ENCODE measurements around the gene SOS2. TPM values are rescaled to one million over a fixed set of nuclear protein-coding genes. Genes with fewer than 3 reads are reported as not detected.
"Not testable (repeated sequence)": the region's sequence is repeated elsewhere in the genome, so short reads cannot be mapped to it uniquely, and the experiment has no call there.

Gene SOS2
- total RNA-seq, 1 experiment from 2014 or later, result 16.4 TPM

DNA sequence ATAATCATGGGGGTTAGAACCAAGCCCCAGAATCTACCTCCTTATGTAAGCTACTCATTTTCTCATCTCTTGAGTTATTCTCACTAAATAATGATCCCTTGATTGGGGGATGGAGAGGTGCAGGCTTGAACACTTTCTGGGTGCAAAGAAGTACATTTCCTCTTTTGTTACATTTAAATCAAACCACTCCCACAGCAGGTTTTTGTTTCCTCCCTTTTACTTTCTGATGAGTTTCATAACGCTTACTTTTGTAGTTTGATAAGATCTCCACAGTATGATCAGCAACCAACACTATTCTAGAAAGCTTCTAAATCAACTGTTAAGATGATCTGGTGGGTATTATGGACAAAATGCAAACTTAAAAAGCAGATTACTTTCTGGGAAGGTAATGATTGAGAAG is 135.5 kb downstream of the SOS2 start:
- no peak for DNase-seq (ENCODE audit: low read depth, low spot score)
- in situ Hi-C loops (cut with HindIII; ENCODE audit: low pct_unique_long_range_greater_than_20kb, low sequenced_read_pairs), result no loop called here

GRCh38 chr14:50094056-50094755 is 137.2 kb downstream of the SOS2 start:
- DNase-seq (ENCODE audit: low read depth, low spot score), result no peak
- in situ Hi-C loops (cut with HindIII; ENCODE audit: low pct_unique_long_range_greater_than_20kb, low sequenced_read_pairs), result no loop called here

DNA sequence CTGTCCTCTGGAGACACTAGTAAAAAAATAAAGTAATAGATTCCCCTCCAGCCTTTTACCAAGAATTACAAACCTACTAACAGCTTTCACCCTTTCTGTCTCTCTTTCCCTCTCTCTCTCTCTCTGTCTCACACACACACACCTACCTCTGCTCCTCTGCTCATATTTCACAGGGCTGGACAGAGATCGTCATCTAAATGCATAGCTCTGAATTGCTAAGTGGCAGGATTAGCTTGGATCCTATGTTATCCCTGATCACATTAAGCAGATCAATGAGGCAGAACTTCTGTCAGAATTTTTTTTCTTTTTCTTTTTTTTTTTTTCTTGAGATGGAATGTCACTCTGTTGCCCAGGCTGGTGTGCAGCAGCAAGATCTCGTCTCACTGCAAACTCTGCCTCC is 137.9 kb downstream of the SOS2 start:
- in situ Hi-C loops (cut with HindIII; ENCODE audit: low pct_unique_long_range_greater_than_20kb, low sequenced_read_pairs), result no loop called here
- DNase-seq (ENCODE audit: low read depth, low spot score), result no peak

GRCh38 chr14:50092006-50092555 is 139.3 kb downstream of the SOS2 start:
- no peak for DNase-seq (ENCODE audit: low read depth, low spot score)
- in situ Hi-C loops (cut with HindIII; ENCODE audit: low pct_unique_long_range_greater_than_20kb, low sequenced_read_pairs), result no loop called here

- in situ Hi-C loops (cut with HindIII; ENCODE audit: low pct_unique_long_range_greater_than_20kb, low sequenced_read_pairs), result no loop called here
- DNase-seq (ENCODE audit: low read depth, low spot score), result no peak
Measured at GRCh38 chr14:50091240-50091913, 140.0 kb downstream of the SOS2 start.

DNA sequence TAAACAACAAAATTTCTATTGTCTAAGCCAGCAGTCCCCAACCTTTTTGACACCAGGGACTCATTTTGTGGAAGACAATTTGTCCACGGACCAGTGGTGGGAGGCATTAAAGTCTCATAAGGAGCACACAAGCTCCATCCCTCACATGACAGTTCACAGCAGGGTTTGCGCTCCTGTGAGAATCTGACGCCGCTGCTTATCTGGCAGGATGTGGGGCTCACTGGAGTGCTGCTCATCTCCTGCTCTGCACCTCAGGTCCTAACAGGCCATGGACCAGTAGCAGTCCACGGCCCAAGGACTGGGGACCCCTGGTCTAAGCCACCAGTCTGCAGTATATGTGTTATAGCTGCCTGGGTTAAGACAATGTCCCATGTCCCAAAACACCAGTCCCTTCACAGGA is 142.2 kb downstream of the SOS2 start:
- in situ Hi-C loops (cut with HindIII; ENCODE audit: low pct_unique_long_range_greater_than_20kb, low sequenced_read_pairs), result no loop called here
- DNase-seq (ENCODE audit: low read depth, low spot score), result no peak

GRCh38 chr14:50088731-50089130 is 142.6 kb downstream of the SOS2 start:
- in situ Hi-C loops (cut with HindIII; ENCODE audit: low pct_unique_long_range_greater_than_20kb, low sequenced_read_pairs), result no loop called here
- DNase-seq (ENCODE audit: low read depth, low spot score), result no peak

- no peak for DNase-seq (ENCODE audit: low read depth, low spot score)
- in situ Hi-C loops (cut with HindIII; ENCODE audit: low pct_unique_long_range_greater_than_20kb, low sequenced_read_pairs), result no loop called here
Measured at GRCh38 chr14:50088117-50088515, 143.3 kb downstream of the SOS2 start.

DNA sequence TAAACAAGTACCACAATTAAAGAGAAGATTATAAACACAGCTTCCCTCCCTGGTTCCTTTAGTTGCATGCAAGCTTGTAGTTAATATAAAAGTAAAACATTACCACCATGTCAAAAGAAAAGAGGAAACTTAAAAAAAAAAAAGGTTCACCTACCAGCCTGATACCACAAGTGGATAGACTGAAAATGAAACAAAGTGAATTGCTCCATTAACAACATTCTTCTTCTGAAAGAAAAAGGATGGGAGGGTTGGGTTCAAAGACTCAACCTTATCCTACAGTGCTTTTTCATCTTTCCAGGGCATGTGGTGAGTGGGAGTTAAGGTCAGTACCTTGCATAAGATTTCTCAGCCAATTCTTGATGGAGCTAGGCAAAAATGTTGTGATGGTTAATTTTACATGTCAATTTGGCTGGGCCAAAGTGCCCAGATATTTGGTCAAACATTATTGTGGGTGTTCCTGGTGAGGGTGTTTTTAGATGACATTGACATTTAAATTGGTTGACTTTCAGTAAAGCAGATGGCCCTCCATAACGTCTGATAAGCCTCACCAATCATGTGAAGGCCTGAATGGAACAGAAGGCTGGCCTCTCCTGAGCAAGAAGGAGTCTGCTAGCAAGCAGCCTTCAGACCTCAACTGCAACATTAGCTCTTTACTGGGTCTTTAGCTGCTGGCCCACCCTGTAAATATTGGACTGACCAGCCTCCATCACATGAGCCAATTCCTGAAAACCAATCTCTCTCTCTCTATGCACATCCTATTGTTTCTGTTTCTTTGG is 143.8 kb downstream of the SOS2 start:
- in situ Hi-C loops (cut with HindIII; ENCODE audit: low pct_unique_long_range_greater_than_20kb, low sequenced_read_pairs), result no loop called here
- DNase-seq (ENCODE audit: low read depth, low spot score), result no peak

GRCh38 chr14:50086321-50086711 is 145.1 kb downstream of the SOS2 start:
- in situ Hi-C loops (cut with HindIII; ENCODE audit: low pct_unique_long_range_greater_than_20kb, low sequenced_read_pairs), result no loop called here

DNA sequence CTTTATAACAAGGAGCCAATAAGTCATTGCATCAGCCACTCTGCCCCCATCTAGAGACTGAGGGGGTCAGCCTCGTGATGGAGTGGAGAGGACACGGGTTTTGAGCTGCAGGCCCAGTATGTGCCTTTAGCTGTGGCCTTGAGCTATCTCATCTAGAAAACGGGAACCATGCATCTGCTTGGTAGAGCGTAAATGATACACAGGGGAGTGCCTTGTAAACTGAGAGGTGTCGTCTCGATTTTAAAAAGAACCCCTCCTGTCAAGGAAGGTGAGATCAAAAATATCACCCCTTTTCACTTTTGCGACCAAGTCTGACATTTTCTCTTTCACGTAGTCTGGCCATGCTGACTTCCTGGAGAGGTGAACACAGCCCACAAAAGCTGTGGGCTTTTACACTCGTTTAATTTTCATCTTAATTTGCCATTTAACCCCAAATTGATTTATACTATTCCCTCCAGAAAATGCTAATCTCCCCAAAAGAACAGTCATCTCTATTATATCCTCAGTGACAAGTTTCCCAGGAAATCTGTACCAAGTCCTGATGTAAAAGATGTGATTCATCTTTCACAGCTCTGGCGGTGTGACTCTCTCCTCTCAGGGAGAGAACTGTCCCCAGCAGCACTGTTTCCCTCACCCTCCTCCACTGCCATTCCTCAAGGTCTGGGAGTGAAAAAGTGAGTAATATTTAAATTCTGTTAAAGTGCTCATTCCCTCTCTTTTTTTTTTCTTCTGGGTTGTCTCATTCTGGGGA is 145.6 kb downstream of the SOS2 start:
- DNase-seq (ENCODE audit: low read depth, low spot score), result no peak
- in situ Hi-C loops (cut with HindIII; ENCODE audit: low pct_unique_long_range_greater_than_20kb, low sequenced_read_pairs), result no loop called here

More at GRCh38 chr14:50086321-50086711, 145.1 kb downstream of the SOS2 start:
- DNase-seq (ENCODE audit: low read depth, low spot score), result no peak

DNA sequence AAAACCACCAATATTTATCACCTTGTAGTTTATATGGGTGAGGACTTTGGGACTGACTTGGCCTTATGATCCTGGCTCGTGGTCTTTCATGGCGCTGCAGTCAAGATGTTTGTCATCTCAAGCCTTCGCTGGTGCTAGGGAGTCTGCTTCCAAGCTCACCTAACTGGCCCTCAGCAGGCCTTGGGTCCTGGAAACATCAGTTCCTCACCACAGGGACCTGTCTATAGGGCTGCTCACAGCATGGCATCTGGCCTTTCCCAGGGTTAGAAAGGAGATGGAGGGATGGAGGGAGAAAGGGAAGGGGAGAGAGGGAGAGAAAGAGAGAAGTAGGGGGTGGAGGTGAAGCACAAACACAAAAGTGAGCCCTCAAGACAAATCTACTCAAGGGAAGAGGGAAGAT is 146.7 kb downstream of the SOS2 start:
- in situ Hi-C loops (cut with HindIII; ENCODE audit: low pct_unique_long_range_greater_than_20kb, low sequenced_read_pairs), result no loop called here
- DNase-seq (ENCODE audit: low read depth, low spot score), result no peak

DNA sequence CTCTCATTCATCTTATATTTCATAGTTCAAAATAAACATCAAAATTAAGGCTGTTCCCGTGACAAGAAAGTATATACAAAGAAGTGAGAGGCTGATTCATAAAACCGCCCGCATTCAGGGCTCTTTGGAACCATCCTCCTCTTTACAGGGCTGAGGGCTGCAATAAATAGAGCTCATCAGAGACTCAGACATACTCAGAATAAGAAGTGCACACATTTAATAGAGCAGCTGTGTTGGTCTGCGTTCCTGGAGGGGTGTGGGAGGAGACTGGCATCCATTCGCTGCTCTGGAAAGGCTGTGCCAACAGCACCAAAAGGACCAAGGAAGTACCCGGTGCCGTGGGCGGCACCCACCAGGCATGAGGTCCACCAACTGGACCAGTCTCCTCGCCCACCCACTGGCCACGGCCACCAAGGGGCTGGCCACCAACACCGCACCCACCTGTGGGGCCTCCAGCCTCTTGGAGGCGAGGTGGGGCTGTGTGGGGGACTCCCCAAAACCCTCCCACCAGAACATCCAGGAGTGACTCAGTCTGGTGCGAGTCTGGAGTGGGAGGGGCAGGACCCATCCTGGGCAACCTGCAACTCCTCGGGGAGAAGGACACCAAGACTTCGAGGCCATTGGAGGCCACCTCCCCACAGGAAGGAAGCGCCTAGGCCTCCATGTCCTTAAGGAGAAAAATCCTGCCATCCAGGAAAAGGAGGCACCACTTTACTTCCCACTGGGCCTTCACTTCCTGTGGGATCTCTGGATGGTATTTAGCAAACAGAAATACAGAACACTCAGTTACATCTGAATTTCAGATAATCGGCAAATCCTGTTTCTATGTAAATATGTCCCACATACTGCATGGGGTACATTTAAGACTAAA is 147.7 kb downstream of the SOS2 start:
- DNase-seq (ENCODE audit: low read depth, low spot score), result no peak
- in situ Hi-C loops (cut with HindIII; ENCODE audit: low pct_unique_long_range_greater_than_20kb, low sequenced_read_pairs), result no loop called here

DNA sequence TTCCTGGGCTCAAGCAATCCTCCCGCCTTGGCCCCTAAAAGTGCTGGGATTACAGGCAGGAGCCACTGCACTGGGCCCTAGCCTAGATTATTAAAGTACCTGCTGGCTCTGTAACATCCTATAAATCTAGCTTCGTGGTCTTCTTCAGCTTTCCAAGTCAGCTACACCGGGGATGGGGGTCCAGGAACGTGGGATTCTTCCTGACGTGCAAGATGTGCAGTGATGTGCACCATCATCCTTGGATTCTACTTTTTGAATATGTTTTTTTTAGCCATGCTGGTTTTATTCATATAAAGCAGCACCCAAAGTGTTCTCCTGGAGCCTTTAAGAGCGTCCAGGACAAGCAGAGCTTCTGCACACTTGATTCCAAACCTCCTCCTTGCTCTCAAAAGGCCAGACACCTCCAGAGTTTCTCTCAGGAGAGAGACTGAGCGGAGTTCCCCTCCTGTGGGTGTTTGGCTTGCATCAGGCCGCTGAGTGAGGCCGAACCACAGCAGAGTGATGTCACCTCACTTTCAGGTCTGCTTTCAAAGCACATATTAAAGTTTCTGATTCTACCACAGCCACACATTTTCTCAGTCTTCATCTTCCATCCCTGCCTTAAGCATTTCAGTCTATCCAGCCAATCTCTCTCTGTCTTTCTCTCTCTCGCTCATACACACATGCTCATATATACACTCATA is 148.5 kb downstream of the SOS2 start:
- DNase-seq (ENCODE audit: low read depth, low spot score), result no peak
- in situ Hi-C loops (cut with HindIII; ENCODE audit: low pct_unique_long_range_greater_than_20kb, low sequenced_read_pairs), result no loop called here

DNA sequence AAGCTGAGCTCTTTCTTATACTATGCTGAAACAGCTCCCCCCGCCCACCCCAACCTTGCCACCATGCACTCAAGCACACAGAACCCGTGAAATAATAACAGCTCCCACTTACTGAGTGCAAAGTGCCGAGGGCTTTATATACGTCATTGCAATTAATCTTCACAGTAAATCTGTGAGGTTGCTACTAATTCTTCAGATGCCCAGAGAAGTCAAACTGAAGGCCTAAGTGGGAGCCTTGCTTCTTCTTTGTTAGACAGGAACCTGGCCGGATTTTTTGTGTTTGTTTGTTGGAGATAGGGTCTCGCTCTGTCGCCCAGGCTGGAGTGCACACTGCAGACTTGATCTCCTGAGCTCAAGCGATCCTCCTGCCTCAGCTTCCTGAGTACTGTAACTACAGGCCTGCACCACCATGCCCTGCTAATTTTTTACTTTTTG is 149.1 kb downstream of the SOS2 start:
- in situ Hi-C loops (cut with HindIII; ENCODE audit: low pct_unique_long_range_greater_than_20kb, low sequenced_read_pairs), result no loop called here
- no peak for DNase-seq (ENCODE audit: low read depth, low spot score)

DNA sequence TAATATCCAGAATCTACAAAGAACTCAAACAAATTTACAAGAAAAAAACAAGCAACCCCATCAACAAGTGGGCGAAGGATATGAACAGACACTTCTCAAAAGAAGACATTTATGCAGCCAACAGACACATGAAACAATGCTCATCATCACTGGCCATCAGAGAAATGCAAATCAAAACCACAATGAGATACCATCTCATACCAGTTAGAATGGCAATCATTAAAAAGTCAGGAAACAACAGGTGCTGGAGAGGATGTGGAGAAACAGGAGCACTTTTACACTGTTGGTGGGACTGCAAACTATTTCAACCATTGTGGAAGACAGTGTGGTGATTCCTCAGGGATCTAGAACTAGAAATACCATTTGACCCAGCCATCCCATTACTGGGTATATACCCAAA is 152.3 kb downstream of the SOS2 start:
- in situ Hi-C loops (cut with HindIII; ENCODE audit: low pct_unique_long_range_greater_than_20kb, low sequenced_read_pairs); DNase-seq (ENCODE audit: low read depth, low spot score): not testable (repeated sequence)

Measured in SK-MEL-5 (cell line).